Tibial artery (tissue), 4 donors: Measurements from ENCODE around the gene BCAS1.

Experiments used
- DNase-seq, 2 donors: peaks; one replicate each; pipeline ENCODE4 v3.0.0-alpha.2; 2019
- H3K27ac ChIP-seq, 2 donors: fragments of 200-600 bp; sonication (generic) in 1 of 2; 1 replicate in 1 of 2; 2 replicates in 1 of 2; pipeline ENCODE4 v1.5.1; 2018 to 2019; ENCODE audit warnings: mild to moderate bottlenecking in 1 of 2
- H3K27me3 ChIP-seq, 2 donors: fragments of 200-600 bp; sonication (generic) in 1 of 2; one replicate each; pipeline versions ENCODE4 v1.5.1 to v1.6.0; 2016 to 2019
- H3K36me3 ChIP-seq, 3 donors: fragments of 200-600 bp; sonication (generic) in 2 of 3; one replicate each; pipeline ENCODE4 v1.5.1; 2016 to 2019; ENCODE audit warnings: mild to moderate bottlenecking in 2 of 3
- H3K4me1 ChIP-seq, 4 donors: fragments of 200-600 bp; sonication (generic) in 2 of 4; 1 replicate in 3 of 4; 2 replicates in 1 of 4; pipeline ENCODE4 v1.5.1; 2016 to 2019
- H3K4me3 ChIP-seq, 2 donors: fragments of 200-600 bp; sonication (generic) in 1 of 2; 1 replicate in 1 of 2; 2 replicates in 1 of 2; pipeline ENCODE4 v1.5.1; 2018 to 2019; ENCODE audit warnings: mild to moderate bottlenecking in 2 of 2
- H3K9me3 ChIP-seq, 3 donors: fragments of 200-600 bp; sonication (generic) in 1 of 3; one replicate each; pipeline ENCODE4 v1.5.1; 2016 to 2019
- CTCF ChIP-seq, 2 experiments: fragments of 200-600 bp in 1 of 2; fragments of 450-650 bp in 1 of 2; IDR thresholded peaks; one replicate each; pipeline ENCODE4 v1.5.1; 2017 to 2019; ENCODE audit warnings: antibody characterized with exemption in 2 of 2, mild to moderate bottlenecking in 1 of 2, moderate library complexity in 1 of 2
- intact Hi-C: fragments of 100-400 bp; cut with DNase I; formaldehyde crosslinking; loops from one replicate; pipeline ENCODE4 v1.15.0; 2023; ENCODE audit warnings: low total_unique reads

Gene BCAS1

GRCh38 chr20:54023406-54023805 is 47.0 kb downstream of the BCAS1 start:
- intact Hi-C loops, result no loop called here
- no peaks in the 10 kb centered on the region for H3K4me1 ChIP-seq
- no peak for TF ChIP-seq CTCF (IDR thresholded peaks at IDR 0.05)
- no peaks in the 10 kb centered on the region for H3K9me3 ChIP-seq
- H3K27ac ChIP-seq, result no peak overlapping the region
- no peaks in the 10 kb centered on the region for H3K36me3 ChIP-seq
- DNase-seq, result no peak
- no peak overlapping the region for H3K4me3 ChIP-seq
- H3K27me3 ChIP-seq, result no peaks in the 10 kb centered on the region

- H3K4me3 ChIP-seq, result no peak overlapping the region
- intact Hi-C loops, result no loop called here
- H3K4me1 ChIP-seq, result no peaks in the 10 kb centered on the region
- H3K27ac ChIP-seq, result no peak overlapping the region
- no peak for DNase-seq
- TF ChIP-seq CTCF (IDR thresholded peaks at IDR 0.05), result no peak
- H3K9me3 ChIP-seq, result no peaks in the 10 kb centered on the region
- no peaks in the 10 kb centered on the region for H3K27me3 ChIP-seq
- no peaks in the 10 kb centered on the region for H3K36me3 ChIP-seq
These were observed 48.8 kb downstream of the BCAS1 start for GRCh38 chr20:54021446-54022235.

GRCh38 chr20:54020868-54021267 is 49.5 kb downstream of the BCAS1 start:
- Histone ChIP-seq H3K27ac (no peak overlapping the region), H3K9me3 (no peaks in the 10 kb centered on the region), H3K36me3 (no peaks in the 10 kb centered on the region), H3K4me3 (no peak overlapping the region), H3K4me1 (no peaks in the 10 kb centered on the region), H3K27me3 (no peaks in the 10 kb centered on the region)
- TF ChIP-seq CTCF (IDR thresholded peaks at IDR 0.05), result no peak
- intact Hi-C loops, result no loop called here
- DNase-seq, result no peak

GRCh38 chr20:54020348-54020747 is 50.0 kb downstream of the BCAS1 start:
- DNase-seq, result no peak
- Histone ChIP-seq H3K4me1 (no peaks in the 10 kb centered on the region), H3K9me3 (no peaks in the 10 kb centered on the region), H3K4me3 (no peak overlapping the region), H3K36me3 (no peaks in the 10 kb centered on the region), H3K27ac (no peak overlapping the region), H3K27me3 (no peaks in the 10 kb centered on the region)
- intact Hi-C loops, result no loop called here
- no peak for TF ChIP-seq CTCF (IDR thresholded peaks at IDR 0.05)

- TF ChIP-seq CTCF (IDR thresholded peaks at IDR 0.05), result no peak
- intact Hi-C loops, result no loop called here
These were observed 50.8 kb downstream of the BCAS1 start for GRCh38 chr20:54019585-54019984.

More at GRCh38 chr20:54019585-54019984, 50.8 kb downstream of the BCAS1 start:
- no peaks in the 10 kb centered on the region for H3K36me3 ChIP-seq
- H3K4me1 ChIP-seq, result no peaks in the 10 kb centered on the region
- DNase-seq, result no peak
- H3K27ac ChIP-seq, result no peak overlapping the region
- no peaks in the 10 kb centered on the region for H3K9me3 ChIP-seq
- no peak overlapping the region for H3K4me3 ChIP-seq
- H3K27me3 ChIP-seq, result no peaks in the 10 kb centered on the region
